ENCODE measurements around the gene CD28. TPM values are rescaled to one million over a fixed set of nuclear protein-coding genes. Genes with fewer than 3 reads are reported as not detected.
A peak's percentile ranks its signal among the peaks of the same experiment; 100 is the strongest.

The CD28 gene
- total RNA-seq, 1 donor from 2014 or later: 4.0 TPM

GRCh38 chr2:203740871-203741281, 34.4 kb downstream of the CD28 start:
- no peak for DNase-seq (ENCODE audit: low spot score in 2 of 2)
- Histone ChIP-seq H3K27me3 (no peaks in the 10 kb centered on the region), H3K27ac (no peak overlapping the region), H3K4me3 (no peak overlapping the region), H3K36me3 (no peaks in the 10 kb centered on the region), H3K9me3 (no peaks in the 10 kb centered on the region), H3K4me1 (peaks cover 0 to 2% of the 10 kb centered on the region in 2 donors)
- TF ChIP-seq CTCF (IDR thresholded peaks at IDR 0.05): no peak
- intact Hi-C loops (cut with DNase I): loop anchor here (5.0 kb wide), 2 partner anchors 54 to 61 kb away; no protein-coding TSS in a partner anchor

- TF ChIP-seq CTCF (IDR thresholded peaks at IDR 0.05): no peak
- Histone ChIP-seq H3K9me3 (no peaks in the 10 kb centered on the region), H3K4me3 (no peak overlapping the region), H3K27me3 (no peaks in the 10 kb centered on the region), H3K27ac (no peak overlapping the region), H3K4me1 (peaks cover 0 to 2% of the 10 kb centered on the region in 2 donors), H3K36me3 (no peaks in the 10 kb centered on the region)
- intact Hi-C loops (cut with DNase I): loop anchor here (5.0 kb wide), 2 partner anchors 54 to 61 kb away; no protein-coding TSS in a partner anchor
- DNase-seq (ENCODE audit: low spot score in 2 of 2): no peak
Measured at GRCh38 chr2:203741566-203741965, 35.1 kb downstream of the CD28 start.

GRCh38 chr2:203743441-203743981, 37.1 kb downstream of the CD28 start:
- DNase-seq (ENCODE audit: low spot score in 2 of 2): peak in 1 of 2 donors; percentile 80
- Histone ChIP-seq H3K4me1 (peaks cover 0 to 2% of the 10 kb centered on the region in 2 donors), H3K4me3 (no peak overlapping the region), H3K27ac (peak overlapping the region; percentile 20 to 38), H3K27me3 (no peaks in the 10 kb centered on the region), H3K36me3 (no peaks in the 10 kb centered on the region), H3K9me3 (no peaks in the 10 kb centered on the region)
- TF ChIP-seq CTCF (IDR thresholded peaks at IDR 0.05): no peak
- intact Hi-C loops (cut with DNase I): loop anchor here (5.0 kb wide), 2 partner anchors 56 to 59 kb away; no protein-coding TSS in a partner anchor

- H3K36me3 ChIP-seq: no peaks in the 10 kb centered on the region
- H3K4me3 ChIP-seq: no peak overlapping the region
- intact Hi-C loops (cut with DNase I): loop anchor here (5.0 kb wide), 2 partner anchors 57 to 58 kb away; no protein-coding TSS in a partner anchor
- H3K9me3 ChIP-seq: no peaks in the 10 kb centered on the region
- peaks cover 0 to 2% of the 10 kb centered on the region in 2 donors for H3K4me1 ChIP-seq
- H3K27ac ChIP-seq: peak overlapping the region; percentile 20 to 38
- no peaks in the 10 kb centered on the region for H3K27me3 ChIP-seq
- no peak for DNase-seq (ENCODE audit: low spot score in 2 of 2)
- TF ChIP-seq CTCF (IDR thresholded peaks at IDR 0.05): no peak
Measured at GRCh38 chr2:203744091-203744490, 37.7 kb downstream of the CD28 start.

- DNase-seq (ENCODE audit: low spot score in 2 of 2): no peak
- intact Hi-C loops (cut with DNase I): no loop called here
- TF ChIP-seq CTCF (IDR thresholded peaks at IDR 0.05): no peak
- no peaks in the 10 kb centered on the region for H3K36me3 ChIP-seq
- H3K9me3 ChIP-seq: no peaks in the 10 kb centered on the region
- H3K4me3 ChIP-seq: no peak overlapping the region
- H3K27ac ChIP-seq: no peak overlapping the region
- H3K4me1 ChIP-seq: peaks cover 0 to 2% of the 10 kb centered on the region in 2 donors
- H3K27me3 ChIP-seq: no peaks in the 10 kb centered on the region
Measured at GRCh38 chr2:203745267-203745666, 38.8 kb downstream of the CD28 start.

Measured in ascending aorta (tissue), 2 donors.